SK-N-SH treated with all-trans-retinoic acid at 6 μM for 48 hours (cell line): ENCODE measurements around the gene TMEM134.

ENCODE experiments used
- ARNTL ChIP-seq: fragments of 450-650 bp; formaldehyde crosslinking; IDR thresholded peaks from 2 replicates; pipeline ENCODE4 v1.5.0; 2020; ENCODE audit warnings: low read depth, mild to moderate bottlenecking, moderate library complexity, borderline replicate concordance
- BACH2 ChIP-seq: fragments of 250-450 bp; sonication (Bioruptor Pico); IDR thresholded peaks from 2 replicates; pipeline ENCODE4 v1.9.0; 2021; ENCODE audit warnings: mild to moderate bottlenecking, borderline replicate concordance
- GLIS3 ChIP-seq: fragments of 250-450 bp; sonication (Bioruptor Pico); IDR thresholded peaks from 2 replicates; pipeline ENCODE4 v1.5.0; 2020; ENCODE audit warnings: mild to moderate bottlenecking, moderate library complexity
- PATZ1 ChIP-seq: fragments of 250-450 bp; sonication (Bioruptor Pico); IDR thresholded peaks from 2 replicates; pipeline ENCODE4 v1.8.0; 2020; ENCODE audit warnings: mild to moderate bottlenecking, moderate library complexity, borderline replicate concordance
- PPARA ChIP-seq: fragments of 250-450 bp; sonication (Bioruptor Pico); IDR thresholded peaks from 2 replicates; pipeline ENCODE4 v1.5.0; 2020; ENCODE audit warnings: mild to moderate bottlenecking, borderline replicate concordance
- RARB ChIP-seq: fragments of 250-450 bp; sonication (Bioruptor Pico); IDR thresholded peaks from 2 replicates; pipeline ENCODE4 v1.8.0; 2021; ENCODE audit warnings: mild to moderate bottlenecking, moderate library complexity
- TCF4 ChIP-seq: fragments of 250-450 bp; sonication (Bioruptor Pico); IDR thresholded peaks from 2 replicates; pipeline ENCODE4 v1.8.0; 2021; ENCODE audit warnings: mild to moderate bottlenecking, moderate library complexity, borderline replicate concordance
- TOX ChIP-seq: fragments of 250-450 bp; sonication (Bioruptor Pico); IDR thresholded peaks from 2 replicates; pipeline ENCODE4 v1.8.0; 2021; ENCODE audit warnings: mild to moderate bottlenecking, moderate library complexity, borderline replicate concordance
- TSHZ2 ChIP-seq: fragments of 250-450 bp; sonication (Bioruptor Pico); IDR thresholded peaks from 2 replicates; pipeline ENCODE4 v1.5.0; 2020; ENCODE audit warnings: mild to moderate bottlenecking, moderate library complexity
- ZFP3 ChIP-seq: fragments of 250-450 bp; sonication (Bioruptor Pico); IDR thresholded peaks from 2 replicates; pipeline ENCODE4 v1.5.0; 2020; ENCODE audit warnings: mild to moderate bottlenecking, moderate library complexity
- ZFP30 ChIP-seq: fragments of 450-650 bp; formaldehyde crosslinking; IDR thresholded peaks from 2 replicates; pipeline ENCODE4 v1.5.0; 2022; ENCODE audit warnings: mild to moderate bottlenecking, moderate library complexity
- ZNF565 ChIP-seq: fragments of 450-650 bp; formaldehyde crosslinking; conservative IDR thresholded peaks from 2 replicates; pipeline ENCODE4 v1.5.0; 2020; ENCODE audit warnings: low read depth, mild to moderate bottlenecking, moderate library complexity
- TF ChIP-seq, protein P1 (sequence below): fragments of 250-450 bp; sonication (Bioruptor Pico); IDR thresholded peaks from 2 replicates; pipeline ENCODE4 v1.5.1; 2021; ENCODE audit warnings: mild to moderate bottlenecking, moderate library complexity

DNA sequence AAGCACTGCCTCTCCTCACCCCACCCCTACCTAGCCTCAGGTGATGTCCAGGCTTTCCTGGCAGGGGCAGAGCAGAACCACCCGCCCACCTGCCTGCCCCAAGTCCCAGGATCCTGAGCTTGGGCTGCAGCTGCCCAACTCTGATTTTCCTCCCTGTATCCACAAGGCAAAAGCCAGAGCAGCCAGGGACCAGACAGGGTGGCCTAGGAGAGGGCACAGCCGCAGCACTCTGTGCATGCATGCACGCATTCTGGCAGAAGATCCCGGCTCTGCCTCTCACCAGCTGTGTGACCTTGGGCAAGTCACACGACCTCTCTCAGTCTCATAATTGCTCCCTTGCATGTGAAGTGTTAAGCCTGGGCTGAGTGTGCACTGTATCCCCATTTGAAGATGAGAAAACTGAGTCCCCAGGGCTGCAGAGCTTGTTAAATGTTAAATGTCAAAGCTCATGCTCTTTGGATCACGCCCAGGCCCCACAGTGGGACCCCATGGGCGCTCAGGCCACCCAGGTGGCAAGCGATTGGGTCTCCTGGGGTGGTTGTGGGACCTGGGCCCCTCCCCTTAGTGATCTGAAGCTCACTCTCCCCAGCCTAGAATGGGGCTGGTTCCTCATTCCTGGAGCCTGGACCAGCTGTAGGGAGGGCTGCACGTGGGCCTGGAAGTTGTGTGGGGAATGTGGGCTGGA lies 56.4 kb downstream of the TMEM134 start:
- no peak for TF ChIP-seq TCF4 (CRISPR knock-in tag)
- TF ChIP-seq PATZ1, result no peak
- no peak for TF ChIP-seq PPARA
- no peak for TF ChIP-seq TSHZ2 (CRISPR knock-in tag)
- no peak for TF ChIP-seq GLIS3 (CRISPR knock-in tag)
- TF ChIP-seq TOX, result no peak
- no peak for TF ChIP-seq BACH2 (CRISPR knock-in tag)
- TF ChIP-seq, protein P1, sequence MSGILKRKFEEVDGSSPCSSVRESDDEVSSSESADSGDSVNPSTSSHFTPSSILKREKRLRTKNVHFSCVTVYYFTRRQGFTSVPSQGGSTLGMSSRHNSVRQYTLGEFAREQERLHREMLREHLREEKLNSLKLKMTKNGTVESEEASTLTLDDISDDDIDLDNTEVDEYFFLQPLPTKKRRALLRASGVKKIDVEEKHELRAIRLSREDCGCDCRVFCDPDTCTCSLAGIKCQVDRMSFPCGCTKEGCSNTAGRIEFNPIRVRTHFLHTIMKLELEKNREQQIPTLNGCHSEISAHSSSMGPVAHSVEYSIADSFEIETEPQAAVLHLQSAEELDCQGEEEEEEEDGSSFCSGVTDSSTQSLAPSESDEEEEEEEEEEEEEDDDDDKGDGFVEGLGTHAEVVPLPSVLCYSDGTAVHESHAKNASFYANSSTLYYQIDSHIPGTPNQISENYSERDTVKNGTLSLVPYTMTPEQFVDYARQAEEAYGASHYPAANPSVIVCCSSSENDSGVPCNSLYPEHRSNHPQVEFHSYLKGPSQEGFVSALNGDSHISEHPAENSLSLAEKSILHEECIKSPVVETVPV, result no peak
- TF ChIP-seq RARB (CRISPR knock-in tag), result no peak
- TF ChIP-seq ZFP30, result no peak
- TF ChIP-seq ZNF565 (CRISPR knock-in tag), result no peak
- TF ChIP-seq ZFP3 (CRISPR knock-in tag), result no peak
- no peak for TF ChIP-seq ARNTL (CRISPR knock-in tag)
